NOMO-1 (cell line): ENCODE results near the gene EPSTI1.

Source experiments
- DNase-seq, 2 experiments: peaks; one replicate each; lab custom pipeline; 2025; ENCODE audit not compliant: unreplicated experiment in 2 of 2; lab: John Stamatoyannopoulos, UW

The EPSTI1 gene

GRCh38 chr13:42905579-42905978, 86.5 kb downstream of the EPSTI1 start:
- DNase-seq, result no peak

GRCh38 chr13:42899266-42899665, 92.8 kb downstream of the EPSTI1 start:
- DNase-seq, result no peak

- no peak for DNase-seq
Observed at GRCh38 chr13:42895776-42896175, 96.3 kb downstream of the EPSTI1 start.

- DNase-seq, result no peak
Observed at GRCh38 chr13:42894765-42895243, 97.2 kb downstream of the EPSTI1 start.

- DNase-seq, result peak in 1 of 2 experiments; percentile 27
Observed at GRCh38 chr13:42893214-42893671, 98.8 kb downstream of the EPSTI1 start.

GRCh38 chr13:42892760-42893159, 99.3 kb downstream of the EPSTI1 start:
- peak; percentile 5 to 82 for DNase-seq

GRCh38 chr13:42891591-42891990, 100.5 kb downstream of the EPSTI1 start:
- no peak for DNase-seq

GRCh38 chr13:42885325-42885724, 106.7 kb downstream of the EPSTI1 start:
- no peak for DNase-seq

- peak; percentile 32 to 55 for DNase-seq
Observed at GRCh38 chr13:42883771-42884467, 108.1 kb downstream of the EPSTI1 start.

GRCh38 chr13:42883142-42883541, 108.9 kb downstream of the EPSTI1 start:
- DNase-seq, result no peak

- DNase-seq, result peak; percentile 20 to 60
Observed at GRCh38 chr13:42880056-42880605, 111.9 kb downstream of the EPSTI1 start.

- DNase-seq, result no peak
Observed at GRCh38 chr13:42878721-42879120, 113.3 kb downstream of the EPSTI1 start.

GRCh38 chr13:42876887-42877545, 115.0 kb downstream of the EPSTI1 start:
- DNase-seq, result peak in 1 of 2 experiments; percentile 29

GRCh38 chr13:42876270-42876714, 115.7 kb downstream of the EPSTI1 start:
- DNase-seq, result peak; percentile 87 to 92

GRCh38 chr13:42875475-42876269, 116.4 kb downstream of the EPSTI1 start:
- peak; percentile 19 to 60 for DNase-seq

- no peak for DNase-seq
Observed at GRCh38 chr13:42874221-42874620, 117.8 kb downstream of the EPSTI1 start.

- no peak for DNase-seq
Observed at GRCh38 chr13:42873081-42873480, 119.0 kb downstream of the EPSTI1 start.

- DNase-seq, result no peak
Observed at GRCh38 chr13:42867232-42867631, 124.8 kb downstream of the EPSTI1 start.

GRCh38 chr13:42865768-42866102, 126.3 kb downstream of the EPSTI1 start:
- no peak for DNase-seq

GRCh38 chr13:42864952-42865767, 126.9 kb downstream of the EPSTI1 start:
- no peak for DNase-seq
